Panc1 (cell line): ENCODE results near the gene CPAMD8. TPM values are rescaled to one million over a fixed set of nuclear protein-coding genes. Genes with fewer than 3 reads are reported as not detected.

Source experiments
- ATAC-seq: fragments of 200-7000 bp; cut with Tn5 transposase; 2 replicates; pipeline ENCODE4 v1.9.1; 2020; ENCODE audit warnings: mild to moderate bottlenecking, moderate library complexity
- Bru-seq: library from RNA; stranded (reverse); fragments of 400-500 nt; gene quantifications from one replicate; lab custom pipeline; 2021; lab: Mats Ljungman, UMichigan
- BruChase-seq, 2 experiments: library from RNA; stranded (reverse); fragments of 400-500 nt; gene quantifications; one replicate each; lab custom pipeline; 2021; lab: Mats Ljungman, UMichigan
- BruUV-seq: library from RNA; stranded (reverse); fragments of 400-500 nt; replicated peaks from 2 replicates; lab custom pipeline; 2021; lab: Mats Ljungman, UMichigan
- CTCF ChIA-PET: fragments of 300-600 bp; sonication (Branson Sonifier 250); formaldehyde crosslinking; loops from one replicate; lab custom pipeline; 2022; ENCODE audit warnings: antibody characterized with exemption; lab: Charles Lee
- POLR2A ChIA-PET: fragments of 300-600 bp; sonication (Branson Sonifier 250); formaldehyde crosslinking; loops from one replicate; lab custom pipeline; 2022; ENCODE audit warnings: antibody characterized with exemption; lab: Charles Lee
- DNase-seq: peaks from one replicate; pipeline ENCODE4 v3.0.0-alpha.2; 2010; ENCODE audit warnings: low read depth, low spot score
- H3K27ac ChIP-seq: 2 replicates; pipeline ENCODE4 v1.5.1; 2011; ENCODE audit warnings: mild to moderate bottlenecking, low read length, inconsistent platforms
- H3K27me3 ChIP-seq: fragments of 200-500 bp; sonication (Bioruptor generic); 2 replicates; pipeline ENCODE4 v1.6.0; 2014; ENCODE audit warnings: low read length, inconsistent platforms; ENCODE audit not compliant: control insufficient read depth, insufficient read depth
- H3K36me3 ChIP-seq: fragments of 200-500 bp; sonication (Bioruptor generic); 2 replicates; pipeline ENCODE4 v1.5.1; 2014; ENCODE audit warnings: inconsistent platforms, mild to moderate bottlenecking, low read length, moderate library complexity; ENCODE audit not compliant: control insufficient read depth, insufficient read depth
- H3K4me1 ChIP-seq: 2 replicates; pipeline ENCODE4 v1.5.1; 2011; ENCODE audit warnings: inconsistent platforms, mild to moderate bottlenecking, low read length, moderate library complexity; ENCODE audit not compliant: control insufficient read depth, insufficient read depth
- H3K4me3 ChIP-seq, 2 experiments: 2 replicates each; pipeline ENCODE4 v1.5.1; 2011 to 2012; ENCODE audit warnings: low read depth in 2 of 2, low read length in 2 of 2, mild to moderate bottlenecking in 2 of 2, inconsistent platforms in 1 of 2, moderate library complexity in 1 of 2
- H3K9me3 ChIP-seq: fragments of 200-500 bp; sonication (Bioruptor generic); 2 replicates; pipeline ENCODE4 v1.5.1; 2014; ENCODE audit warnings: low read depth, mild to moderate bottlenecking, inconsistent platforms, low read length, moderate library complexity; ENCODE audit not compliant: control insufficient read depth, insufficient read depth
- POLR2AphosphoS5 ChIP-seq: IDR thresholded peaks from 2 replicates; pipeline ENCODE4 v1.6.1; 2012; ENCODE audit warnings: mild to moderate bottlenecking, low read depth, low read length, moderate library complexity
- REST ChIP-seq, 2 experiments: IDR thresholded peaks; 2 replicates each; pipeline ENCODE4 v1.6.1; 2011 to 2012; ENCODE audit warnings: low read depth in 2 of 2, control low read depth in 1 of 2, low read length in 1 of 2, mild to moderate bottlenecking in 1 of 2, moderate library complexity in 1 of 2; ENCODE audit not compliant: insufficient read depth in 1 of 2
- SIN3A ChIP-seq: IDR thresholded peaks from 2 replicates; pipeline ENCODE4 v1.6.1; 2012; ENCODE audit warnings: low read depth, mild to moderate bottlenecking, low read length, moderate library complexity, borderline replicate concordance; ENCODE audit not compliant: insufficient read depth
- TCF7L2 ChIP-seq: IDR thresholded peaks from 2 replicates; pipeline ENCODE4 v1.6.1; 2011; ENCODE audit warnings: mild to moderate bottlenecking, low read depth, low read length, inconsistent platforms
- in situ Hi-C: cut with HindIII; loops from 2 replicates; pipeline ENCODE4 v1.10.0; 2016; ENCODE audit warnings: low sequenced_read_pairs, low pct_unique_long_range_greater_than_20kb
- intact Hi-C: fragments of 100-400 bp; cut with micrococcal nuclease; formaldehyde crosslinking; loops from one replicate; pipeline ENCODE4 v1.10.0; 2022; ENCODE audit not compliant: unreplicated experiment
- long read RNA-seq: library from polyadenylated mRNA; unstranded; transcript quantifications from one replicate; pipeline ENCODE4 v2.0.0, GENCODE V29; 2021; ENCODE audit not compliant: unreplicated experiment
- polyA plus RNA-seq: library from polyadenylated mRNA; unstranded; fragments of >200 nt; gene quantifications from one replicate; pipeline ENCODE4 v1.2.1, GENCODE V29; 2012; ENCODE audit warnings: missing spikeins; ENCODE audit not compliant: insufficient read length
- total RNA-seq: library from RNA; stranded (reverse); gene quantifications from one replicate; pipeline ENCODE4 v1.2.1, GENCODE V29; 2021; ENCODE audit not compliant: unreplicated experiment
- TF ChIP-seq, protein P1 (sequence below): fragments of 450-650 bp; IDR thresholded peaks from 2 replicates; pipeline ENCODE4 v1.5.1; 2017; ENCODE audit warnings: mild to moderate bottlenecking

The CPAMD8 gene
- total RNA-seq (2.0 TPM), Bru-seq, nascent RNA (percentile 13 among the genes with signal in this experiment), BruChase-seq, experiment 1, labeled RNA remaining after a 2-hour chase (percentile 10 among the genes with signal in this experiment), BruChase-seq, experiment 2, labeled RNA remaining after a 6-hour chase (percentile 11 among the genes with signal in this experiment)
- polyA plus RNA-seq: 1.9 TPM
- long read RNA-seq, partial matches to known transcripts: 0 of 2 reads
- long read RNA-seq, other reads (novel, unspliced or antisense): 2 of 2 reads

DNA sequence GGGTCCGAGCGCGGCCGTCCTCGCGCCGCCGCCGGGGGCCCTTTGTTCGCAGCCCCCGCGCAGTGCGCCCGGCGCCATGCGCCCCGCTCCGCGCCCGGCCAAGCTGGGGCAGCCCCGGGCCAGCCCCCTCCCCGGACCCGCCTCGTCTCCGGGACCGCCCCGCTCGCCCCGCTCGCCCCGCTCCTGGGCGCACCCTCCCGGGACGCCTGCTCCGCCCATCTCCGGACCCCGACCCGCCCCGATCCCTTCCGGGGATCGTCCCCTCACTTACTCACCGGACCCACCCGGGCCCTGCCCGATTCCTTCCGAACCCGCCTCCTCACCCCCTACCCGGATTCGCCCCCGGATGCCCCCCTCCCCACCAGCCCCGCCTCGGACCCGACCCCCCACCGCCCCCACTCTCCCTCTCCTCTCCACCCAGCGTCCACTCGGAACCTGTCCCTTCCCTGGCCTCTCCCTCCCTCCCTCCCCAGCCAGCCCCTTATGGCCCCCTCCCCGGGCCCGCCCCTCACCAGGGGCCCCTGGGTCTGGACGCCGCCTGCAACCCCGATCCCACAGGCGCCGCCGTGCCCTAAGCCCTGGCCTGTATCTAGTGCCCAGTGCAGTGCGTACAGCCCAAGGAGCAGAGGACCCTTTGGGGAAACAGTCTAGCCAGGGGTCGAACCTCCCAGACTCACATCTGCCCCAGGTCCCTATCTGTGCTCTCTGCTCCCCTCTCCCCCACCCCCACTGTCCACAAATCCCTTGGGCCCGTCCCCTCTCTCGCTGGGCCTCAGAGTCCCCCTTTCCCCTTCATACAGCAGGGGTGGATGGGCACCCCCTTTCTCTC, at the start of gene CPAMD8:
Gene CPAMD8 (minus strand): TSS at position 105 of the 829 bp plus-strand sequence. CDS start 168 bp downstream, outside the sequence.
- no peak for DNase-seq
- in situ Hi-C loops (no loop called here), intact Hi-C loops (no loop called here)
- TF ChIP-seq POLR2AphosphoS5: no peak
- TF ChIP-seq SIN3A: no peak
- TF ChIP-seq, protein P1, sequence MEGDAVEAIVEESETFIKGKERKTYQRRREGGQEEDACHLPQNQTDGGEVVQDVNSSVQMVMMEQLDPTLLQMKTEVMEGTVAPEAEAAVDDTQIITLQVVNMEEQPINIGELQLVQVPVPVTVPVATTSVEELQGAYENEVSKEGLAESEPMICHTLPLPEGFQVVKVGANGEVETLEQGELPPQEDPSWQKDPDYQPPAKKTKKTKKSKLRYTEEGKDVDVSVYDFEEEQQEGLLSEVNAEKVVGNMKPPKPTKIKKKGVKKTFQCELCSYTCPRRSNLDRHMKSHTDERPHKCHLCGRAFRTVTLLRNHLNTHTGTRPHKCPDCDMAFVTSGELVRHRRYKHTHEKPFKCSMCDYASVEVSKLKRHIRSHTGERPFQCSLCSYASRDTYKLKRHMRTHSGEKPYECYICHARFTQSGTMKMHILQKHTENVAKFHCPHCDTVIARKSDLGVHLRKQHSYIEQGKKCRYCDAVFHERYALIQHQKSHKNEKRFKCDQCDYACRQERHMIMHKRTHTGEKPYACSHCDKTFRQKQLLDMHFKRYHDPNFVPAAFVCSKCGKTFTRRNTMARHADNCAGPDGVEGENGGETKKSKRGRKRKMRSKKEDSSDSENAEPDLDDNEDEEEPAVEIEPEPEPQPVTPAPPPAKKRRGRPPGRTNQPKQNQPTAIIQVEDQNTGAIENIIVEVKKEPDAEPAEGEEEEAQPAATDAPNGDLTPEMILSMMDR: no peak
- no peak for TF ChIP-seq TCF7L2
- no peak for TF ChIP-seq REST (IDR thresholded peaks at IDR 0.05; ENCODE audit: insufficient read depth in 1 of 2, low read depth in 2 of 2, low read length in 1 of 2)
- Histone ChIP-seq H3K27me3 (no peaks in the 10 kb centered on the region), H3K27ac (no peak within 1 kb of the TSS), H3K4me1 (no peaks in the 10 kb centered on the region), H3K36me3 (no peaks in the 10 kb centered on the region), H3K4me3 (peak within 1 kb of the TSS; percentile 7 to 30; a peak in 2 of 4 replicates), H3K9me3 (no peaks in the 10 kb centered on the region)
- no TSS peak for BruUV-seq
- ChIA-PET CTCF (no interaction called here), POLR2A (no interaction called here)
- ATAC-seq: peak; percentile 43; the same call in 1 of the 2 replicates

DNA sequence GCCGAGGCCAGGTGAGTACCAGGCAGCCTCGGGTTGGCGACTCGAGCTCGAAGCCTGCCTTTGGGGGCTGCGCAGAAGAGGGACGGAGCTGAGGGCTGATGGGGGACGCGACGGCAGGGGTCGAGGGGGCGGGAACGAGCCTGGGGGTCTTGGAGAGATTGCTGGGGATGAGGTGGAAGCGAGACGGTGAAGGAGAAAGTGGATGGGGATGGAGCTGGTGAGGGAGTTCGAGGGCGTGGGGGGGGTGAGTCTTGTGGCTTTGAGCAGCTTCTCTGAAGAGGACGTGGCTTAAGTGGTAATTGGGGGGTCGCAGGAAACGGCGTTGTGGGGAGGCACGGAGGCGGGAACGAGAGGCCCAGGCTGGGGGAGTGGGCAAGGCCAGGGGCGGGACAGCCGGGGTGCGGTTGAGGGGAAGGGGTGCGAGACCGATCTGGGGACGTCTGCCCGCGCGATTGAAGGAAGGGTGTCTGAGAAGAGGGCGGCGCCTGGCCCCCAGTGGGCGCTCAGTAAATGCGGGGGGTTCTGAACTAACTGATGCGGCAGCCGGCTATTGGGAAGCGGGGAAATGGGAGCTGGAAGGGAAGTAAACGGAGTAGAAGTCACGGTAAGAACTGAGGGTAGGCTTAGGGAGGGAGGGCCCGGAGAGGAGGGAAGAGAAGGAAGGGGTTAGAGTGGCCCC, 49.4 kb upstream of the CPAMD8 start:
- no peaks in the 10 kb centered on the region for H3K27me3 ChIP-seq
- intact Hi-C loops: no loop called here
- H3K9me3 ChIP-seq: no peaks in the 10 kb centered on the region
- CTCF ChIA-PET: interaction anchor here (0.6 kb wide), 1 partner anchor 152 kb away, joined by 4 read pairs; no protein-coding TSS in a partner anchor
- TF ChIP-seq, protein P1: no peak
- TF ChIP-seq TCF7L2 (no peak), REST (IDR thresholded peaks at IDR 0.05; ENCODE audit: insufficient read depth in 1 of 2, low read depth in 2 of 2, low read length in 1 of 2) (no peak), POLR2AphosphoS5 (no peak), SIN3A (no peak)
- BruUV-seq: no TSS peak
- DNase-seq: no peak
- H3K4me3 ChIP-seq: peak overlapping the region; percentile 61 to 81
- peak overlapping the region; percentile 76 for H3K27ac ChIP-seq
- peaks cover 32% of the 10 kb centered on the region for H3K4me1 ChIP-seq
- in situ Hi-C loops: no loop called here
- no peaks in the 10 kb centered on the region for H3K36me3 ChIP-seq
- POLR2A ChIA-PET: no interaction called here
- ATAC-seq: peak; percentile 6; the same call in 1 of the 2 replicates
